GM18526 (cell line): ENCODE measurements around the gene ENTPD7.

Experiments
- POLR2A ChIP-seq: IDR thresholded peaks from 3 replicates; pipeline ENCODE4 v1.6.1; 2011; ENCODE audit not compliant: insufficient read length; ENCODE audit errors: extremely low read depth

The ENTPD7 gene

DNA sequence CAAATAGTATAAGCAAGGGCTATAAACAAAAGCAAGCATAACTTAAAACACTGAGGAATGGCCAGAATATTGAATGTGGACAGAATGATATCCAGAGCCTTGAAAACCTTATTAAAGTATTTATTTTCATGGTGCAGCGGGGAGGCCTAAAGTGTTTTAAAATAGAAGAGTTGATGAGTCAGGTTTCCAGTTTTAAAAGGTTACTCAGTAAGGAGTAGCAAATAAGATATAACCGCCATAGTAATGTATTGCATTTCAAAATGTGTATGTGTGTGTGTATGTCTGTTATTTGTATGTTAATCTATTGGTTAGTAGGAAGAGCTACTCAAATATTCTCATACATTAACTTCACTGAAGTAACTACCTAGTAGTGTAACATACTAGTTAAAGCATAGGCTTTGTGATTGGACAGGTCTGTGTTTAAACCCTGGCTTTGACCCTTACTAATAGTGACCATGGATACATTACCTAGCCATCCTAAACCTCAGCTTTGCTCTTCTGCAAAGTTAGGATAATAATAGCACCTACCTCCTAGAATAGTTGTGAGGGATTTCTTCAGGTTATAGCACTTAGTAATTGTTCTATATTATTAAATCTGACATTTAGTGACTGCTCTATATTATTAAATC lies 89.6 kb downstream of the ENTPD7 start:
- TF ChIP-seq POLR2A, result no peak

- no peak for TF ChIP-seq POLR2A
These were observed 91.3 kb downstream of the ENTPD7 start for GRCh38 chr10:99750641-99751040.

DNA sequence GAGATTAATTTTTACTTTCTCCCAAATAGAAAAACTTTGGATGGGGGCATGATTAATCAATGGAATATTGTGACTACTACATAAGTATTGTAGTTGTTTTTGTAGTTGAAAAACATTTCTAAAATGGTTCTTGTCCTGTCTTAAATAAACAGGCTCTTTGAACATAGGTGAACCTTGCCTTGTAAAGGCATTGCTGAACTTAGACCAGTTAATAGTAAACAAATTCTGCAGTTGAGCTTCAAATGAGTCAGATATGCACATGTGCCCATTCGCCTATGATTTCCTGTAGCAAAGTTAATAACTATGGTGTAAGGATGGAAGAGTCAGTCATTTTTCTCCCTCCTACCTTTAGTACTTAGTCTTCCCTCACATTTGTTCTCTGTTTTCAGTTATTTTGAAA lies 95.4 kb downstream of the ENTPD7 start:
- TF ChIP-seq POLR2A, result no peak
